Gastrocnemius medialis (tissue), 4 donors: ENCODE measurements around the gene MEGF11. TPM values are rescaled to one million over a fixed set of nuclear protein-coding genes. Genes with fewer than 3 reads are reported as not detected.

Experiments
- ATAC-seq, 2 donors: fragments of 150-250 bp; one replicate each; pipeline ENCODE4 v1.9.1; 2016
- DNase-seq, 2 donors: peaks; one replicate each; pipeline ENCODE4 v3.0.0-alpha.2; 2019
- H3K27ac ChIP-seq, 4 donors: fragments of 200-600 bp; sonication (generic); 1 replicate in 1 of 4; 2 replicates in 3 of 4; pipeline ENCODE4 v1.5.1; 2016 to 2018; ENCODE audit warnings: mild to moderate bottlenecking in 2 of 4, moderate library complexity in 1 of 4
- H3K27me3 ChIP-seq, 3 donors: fragments of 200-600 bp; sonication (generic) in 2 of 3; 1 replicate in 1 of 3; 2 replicates in 2 of 3; pipeline versions ENCODE4 v1.5.1 to v1.6.0; 2016 to 2019; ENCODE audit warnings: mild to moderate bottlenecking in 1 of 3, moderate library complexity in 1 of 3
- H3K36me3 ChIP-seq, 2 donors: fragments of 200-600 bp; sonication (generic) in 1 of 2; one replicate each; pipeline ENCODE4 v1.5.1; 2017 to 2018
- H3K4me1 ChIP-seq, 2 donors: fragments of 200-600 bp; sonication (generic) in 1 of 2; one replicate each; pipeline ENCODE4 v1.5.1; 2016 to 2017; ENCODE audit warnings: mild to moderate bottlenecking in 2 of 2
- H3K4me3 ChIP-seq, 4 donors: fragments of 200-600 bp; sonication (generic) in 3 of 4; 1 replicate in 1 of 4; 2 replicates in 3 of 4; pipeline ENCODE4 v1.5.1; 2016 to 2019; ENCODE audit warnings: mild to moderate bottlenecking in 2 of 4
- H3K9me3 ChIP-seq, 3 donors: fragments of 200-600 bp; sonication (generic) in 2 of 3; 1 replicate in 1 of 3; 2 replicates in 2 of 3; pipeline ENCODE4 v1.5.1; 2016 to 2019
- CTCF ChIP-seq, 5 experiments: fragments of 450-650 bp in 3 of 5; fragments of 200-600 bp in 2 of 5; sonication (generic) in 2 of 5; IDR thresholded peaks in 4 of 5; conservative IDR thresholded peaks in 1 of 5; 1 replicate in 4 of 5; 2 replicates in 1 of 5; pipeline ENCODE4 v1.5.1; 2016 to 2019; ENCODE audit warnings: antibody characterized with exemption in 5 of 5, mild to moderate bottlenecking in 3 of 5, moderate library complexity in 3 of 5
- POLR2A ChIP-seq, 2 donors: fragments of 450-650 bp; IDR thresholded peaks; one replicate each; pipeline ENCODE4 v1.6.1; 2017; ENCODE audit warnings: antibody characterized with exemption in 2 of 2, mild to moderate bottlenecking in 2 of 2, moderate library complexity in 2 of 2
- in situ Hi-C, 4 donors: fragments of 200-750 bp; cut with MboI; loops; one replicate each; pipeline versions ENCODE4 v1.15.0 to v1.8.0; 2017; ENCODE audit warnings: low sequenced_read_pairs in 4 of 4
- intact Hi-C: fragments of 100-400 bp; cut with DNase I; formaldehyde crosslinking; loops from one replicate; pipeline ENCODE4 v1.15.1; 2023; ENCODE audit warnings: low total_unique reads
- total RNA-seq, 4 donors: library from RNA; depleted of rRNA; stranded (reverse); fragments of >200 nt; gene quantifications; one replicate each; pipeline versions ENCODE4 v1.1.0 to v1.2.3, GENCODE V29; 2016

MEGF11 gene
- total RNA-seq, 4 donors from 2014 or later = not detected

DNA sequence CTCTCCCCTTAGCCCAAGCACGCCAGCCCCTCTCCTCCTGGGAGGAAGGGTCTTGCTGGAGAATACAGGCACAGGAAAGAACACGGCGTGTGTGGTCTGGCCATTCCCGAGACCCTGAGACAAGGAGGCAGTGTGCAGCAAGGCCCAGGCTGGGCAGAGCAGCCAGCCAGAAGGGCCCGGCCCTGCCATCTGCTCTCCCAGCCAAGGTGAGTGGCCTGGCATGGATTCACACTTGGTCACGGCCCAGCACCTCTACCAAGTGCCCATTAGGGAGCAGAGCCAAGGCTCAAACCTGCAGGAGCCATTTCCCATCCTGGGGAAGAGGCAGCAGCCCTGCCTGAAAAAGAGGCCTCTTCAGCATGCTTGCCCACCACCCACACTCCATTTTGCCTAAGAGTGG is 28.6 kb downstream of the MEGF11 start:
- DNase-seq (no peak), ATAC-seq (no peak)
- no peak overlapping the region for H3K4me3 ChIP-seq
- no peaks in the 10 kb centered on the region for H3K36me3 ChIP-seq
- no peaks in the 10 kb centered on the region for H3K4me1 ChIP-seq
- H3K9me3 ChIP-seq = no peaks in the 10 kb centered on the region
- in situ Hi-C loops = no loop called here
- H3K27me3 ChIP-seq = no peaks in the 10 kb centered on the region
- H3K27ac ChIP-seq = no peak overlapping the region
- no peak for TF ChIP-seq CTCF (IDR thresholded peaks at IDR 0.05 in 4 of 5, conservative IDR thresholded peaks at IDR 0.05 in 1 of 5)
- no peak for TF ChIP-seq POLR2A (IDR thresholded peaks at IDR 0.05)
- intact Hi-C loops = no loop called here

DNA sequence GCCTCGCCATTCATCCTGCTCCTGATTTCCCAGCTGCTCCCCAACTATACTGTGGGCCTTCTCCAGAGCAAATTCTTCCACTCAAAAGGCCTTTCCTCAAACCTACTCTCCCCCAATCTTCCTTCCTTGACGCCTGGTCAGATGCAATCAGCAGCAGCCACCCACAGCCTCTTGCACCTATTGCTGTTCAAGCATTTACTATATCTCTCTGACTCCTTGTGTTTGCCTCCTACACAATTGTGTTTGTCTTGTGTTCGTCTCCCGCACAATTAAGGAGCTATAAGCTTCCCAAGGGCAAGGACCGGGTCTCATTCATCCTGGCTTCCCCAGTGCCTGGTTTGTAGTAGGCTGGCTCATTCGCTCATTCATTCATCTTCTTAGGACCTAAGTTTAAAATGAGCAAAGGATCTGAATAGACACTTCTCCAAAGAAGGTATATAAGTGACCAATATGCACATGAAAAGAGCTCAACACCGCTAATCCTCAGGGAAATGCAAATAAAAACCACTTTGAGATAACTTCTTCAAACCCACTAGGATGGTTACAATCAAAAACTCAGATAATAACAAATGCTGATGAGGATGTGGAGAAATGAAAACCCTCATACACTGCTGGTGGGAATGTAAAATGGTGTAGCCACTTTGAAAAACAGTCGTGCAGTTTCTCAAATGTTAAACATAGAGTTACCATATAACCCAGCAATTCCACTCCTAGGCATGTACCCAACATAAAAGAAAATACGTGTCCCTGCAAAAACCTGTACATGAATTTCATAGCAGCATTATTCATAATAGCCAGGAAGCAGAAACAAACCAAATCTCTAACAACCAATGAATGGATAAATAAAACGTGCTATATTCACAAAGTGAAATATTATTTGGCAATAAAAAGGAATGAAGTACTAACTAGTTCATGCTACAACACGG is 31.0 kb downstream of the MEGF11 start:
- Histone ChIP-seq H3K4me1 (no peaks in the 10 kb centered on the region), H3K27ac (no peak overlapping the region), H3K27me3 (no peaks in the 10 kb centered on the region), H3K9me3 (no peaks in the 10 kb centered on the region), H3K4me3 (no peak overlapping the region), H3K36me3 (no peaks in the 10 kb centered on the region)
- DNase-seq (no peak), ATAC-seq (no peak)
- TF ChIP-seq CTCF (IDR thresholded peaks at IDR 0.05 in 4 of 5, conservative IDR thresholded peaks at IDR 0.05 in 1 of 5) (no peak), POLR2A (IDR thresholded peaks at IDR 0.05) (no peak)
- in situ Hi-C loops (no loop called here), intact Hi-C loops (no loop called here)

DNA sequence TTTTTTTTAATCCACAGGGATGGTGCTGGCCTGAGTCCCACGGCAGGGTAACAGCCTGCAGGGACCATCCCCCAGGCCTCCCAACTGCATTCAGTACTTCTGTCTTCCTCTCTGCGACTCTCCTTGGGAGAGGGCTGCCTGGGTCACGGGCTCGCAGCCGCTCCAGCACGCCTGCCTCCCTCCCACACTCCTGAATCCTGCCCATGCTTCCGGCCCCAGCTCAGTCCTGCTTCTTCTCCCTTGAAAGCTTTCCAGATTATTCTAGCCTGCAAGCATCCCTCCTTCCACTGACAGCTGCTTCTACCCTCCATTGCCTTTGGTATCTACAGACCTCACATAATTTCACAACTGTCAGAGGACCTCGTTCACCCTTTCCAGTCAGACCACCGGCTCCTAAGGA is 32.4 kb downstream of the MEGF11 start:
- intact Hi-C loops = no loop called here
- Histone ChIP-seq H3K4me1 (no peaks in the 10 kb centered on the region), H3K27ac (no peak overlapping the region), H3K4me3 (no peak overlapping the region), H3K9me3 (no peaks in the 10 kb centered on the region), H3K36me3 (no peaks in the 10 kb centered on the region), H3K27me3 (no peaks in the 10 kb centered on the region)
- in situ Hi-C loops = no loop called here
- ATAC-seq (no peak), DNase-seq (no peak)
- TF ChIP-seq POLR2A (IDR thresholded peaks at IDR 0.05) = no peak
- TF ChIP-seq CTCF (IDR thresholded peaks at IDR 0.05 in 4 of 5, conservative IDR thresholded peaks at IDR 0.05 in 1 of 5) = no peak

DNA sequence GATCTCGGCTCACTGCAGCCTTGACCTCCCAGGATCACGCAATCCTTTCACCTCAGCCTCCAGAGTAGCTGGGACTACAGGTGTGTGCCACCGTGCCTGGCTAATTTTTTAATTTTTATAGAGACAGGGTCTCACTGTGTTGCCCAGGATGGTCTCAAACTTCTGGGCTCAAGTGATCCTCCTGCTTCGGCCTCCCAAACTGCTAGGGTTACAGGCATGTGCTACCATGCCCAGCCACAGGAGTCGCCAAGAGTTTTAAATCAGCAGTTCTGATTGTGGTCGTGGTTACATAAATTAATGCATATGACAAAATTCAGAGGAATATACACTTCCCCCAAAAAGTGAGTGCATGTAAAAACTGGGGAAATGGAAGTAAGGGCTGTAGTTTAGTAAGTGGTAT is 32.9 kb downstream of the MEGF11 start:
- Histone ChIP-seq H3K4me1 (no peaks in the 10 kb centered on the region), H3K4me3 (no peak overlapping the region), H3K27ac (no peak overlapping the region), H3K9me3 (no peaks in the 10 kb centered on the region), H3K36me3 (no peaks in the 10 kb centered on the region), H3K27me3 (no peaks in the 10 kb centered on the region)
- in situ Hi-C loops = no loop called here
- DNase-seq (no peak), ATAC-seq (no peak)
- TF ChIP-seq POLR2A (IDR thresholded peaks at IDR 0.05) (no peak), CTCF (IDR thresholded peaks at IDR 0.05 in 4 of 5, conservative IDR thresholded peaks at IDR 0.05 in 1 of 5) (no peak)
- intact Hi-C loops = no loop called here
